ENCODE measurements around the gene FHIP1B.

FHIP1B gene

DNA sequence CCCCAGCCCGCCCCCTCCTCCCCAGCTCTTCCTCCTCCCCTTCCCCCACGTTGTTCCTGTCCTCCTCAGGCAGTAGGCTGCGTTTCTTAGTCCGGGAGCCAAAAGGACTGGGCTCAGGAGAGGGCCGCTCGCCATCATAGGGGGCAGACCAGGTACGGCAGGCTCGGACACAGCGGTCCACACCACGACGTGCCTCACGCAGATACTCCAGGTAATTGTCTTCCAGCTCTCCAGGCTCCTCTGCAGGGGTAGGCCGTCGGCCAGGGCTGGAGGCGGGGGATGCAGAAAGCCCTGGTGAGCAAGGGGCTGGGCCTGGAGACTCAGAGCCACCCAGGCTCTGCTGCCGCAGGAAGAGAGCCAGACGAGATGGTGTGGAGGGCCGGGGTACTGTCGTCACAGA is 16.7 kb downstream of the FHIP1B start:
- H3K4me3 ChIP-seq (ENCODE audit: low read depth, low read length): no peak overlapping the region
- TF ChIP-seq, protein P1, sequence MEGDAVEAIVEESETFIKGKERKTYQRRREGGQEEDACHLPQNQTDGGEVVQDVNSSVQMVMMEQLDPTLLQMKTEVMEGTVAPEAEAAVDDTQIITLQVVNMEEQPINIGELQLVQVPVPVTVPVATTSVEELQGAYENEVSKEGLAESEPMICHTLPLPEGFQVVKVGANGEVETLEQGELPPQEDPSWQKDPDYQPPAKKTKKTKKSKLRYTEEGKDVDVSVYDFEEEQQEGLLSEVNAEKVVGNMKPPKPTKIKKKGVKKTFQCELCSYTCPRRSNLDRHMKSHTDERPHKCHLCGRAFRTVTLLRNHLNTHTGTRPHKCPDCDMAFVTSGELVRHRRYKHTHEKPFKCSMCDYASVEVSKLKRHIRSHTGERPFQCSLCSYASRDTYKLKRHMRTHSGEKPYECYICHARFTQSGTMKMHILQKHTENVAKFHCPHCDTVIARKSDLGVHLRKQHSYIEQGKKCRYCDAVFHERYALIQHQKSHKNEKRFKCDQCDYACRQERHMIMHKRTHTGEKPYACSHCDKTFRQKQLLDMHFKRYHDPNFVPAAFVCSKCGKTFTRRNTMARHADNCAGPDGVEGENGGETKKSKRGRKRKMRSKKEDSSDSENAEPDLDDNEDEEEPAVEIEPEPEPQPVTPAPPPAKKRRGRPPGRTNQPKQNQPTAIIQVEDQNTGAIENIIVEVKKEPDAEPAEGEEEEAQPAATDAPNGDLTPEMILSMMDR (IDR thresholded peaks at IDR 0.05; ENCODE audit: borderline replicate concordance, insufficient read depth, low read depth, low read length): no peak

DNA sequence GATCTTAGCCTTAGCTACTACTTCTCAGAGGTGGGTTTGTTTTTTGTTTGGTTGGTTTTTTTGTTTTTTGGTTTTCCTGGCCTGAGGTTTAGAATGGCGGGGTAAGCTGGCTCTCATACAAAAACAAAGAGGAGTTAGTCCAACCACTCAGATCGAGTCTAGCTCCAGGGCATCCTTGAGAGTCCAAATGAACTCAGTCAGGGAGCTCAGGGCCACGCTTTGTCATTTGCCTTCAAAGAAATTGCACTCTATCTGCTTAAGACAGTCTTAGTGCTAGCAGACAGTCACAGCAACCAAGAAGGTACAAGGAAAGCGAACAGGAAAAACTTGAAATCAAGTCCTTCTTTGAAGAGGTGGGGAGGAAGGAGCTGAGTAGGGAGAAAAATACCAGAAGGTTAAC is 17.9 kb downstream of the FHIP1B start:
- TF ChIP-seq, protein P1 (IDR thresholded peaks at IDR 0.05; ENCODE audit: borderline replicate concordance, insufficient read depth, low read depth, low read length): no peak
- H3K4me3 ChIP-seq (ENCODE audit: low read depth, low read length): no peak overlapping the region

DNA sequence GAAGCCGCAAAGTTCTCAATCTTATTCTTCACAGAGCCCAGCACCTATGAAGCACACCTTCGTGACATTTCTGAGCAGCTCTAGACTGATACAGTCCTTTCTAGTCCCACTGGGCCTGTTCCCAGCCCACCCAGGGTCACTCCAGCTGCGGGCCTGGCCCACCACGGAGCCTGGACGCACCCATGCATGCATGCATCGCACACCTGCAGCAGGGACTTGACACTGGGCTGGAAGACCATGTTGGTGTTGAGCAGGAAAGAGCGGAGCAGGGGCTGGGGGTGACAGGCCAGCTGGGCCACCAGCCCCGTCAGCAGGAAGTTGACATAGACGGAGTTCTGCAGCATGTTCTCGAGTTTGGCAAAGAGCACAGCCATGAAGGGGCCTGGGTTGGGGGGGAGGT is 19.9 kb downstream of the FHIP1B start:
- TF ChIP-seq, protein P1 (IDR thresholded peaks at IDR 0.05; ENCODE audit: borderline replicate concordance, insufficient read depth, low read depth, low read length): no peak
- H3K4me3 ChIP-seq (ENCODE audit: low read depth, low read length): no peak overlapping the region

DNA sequence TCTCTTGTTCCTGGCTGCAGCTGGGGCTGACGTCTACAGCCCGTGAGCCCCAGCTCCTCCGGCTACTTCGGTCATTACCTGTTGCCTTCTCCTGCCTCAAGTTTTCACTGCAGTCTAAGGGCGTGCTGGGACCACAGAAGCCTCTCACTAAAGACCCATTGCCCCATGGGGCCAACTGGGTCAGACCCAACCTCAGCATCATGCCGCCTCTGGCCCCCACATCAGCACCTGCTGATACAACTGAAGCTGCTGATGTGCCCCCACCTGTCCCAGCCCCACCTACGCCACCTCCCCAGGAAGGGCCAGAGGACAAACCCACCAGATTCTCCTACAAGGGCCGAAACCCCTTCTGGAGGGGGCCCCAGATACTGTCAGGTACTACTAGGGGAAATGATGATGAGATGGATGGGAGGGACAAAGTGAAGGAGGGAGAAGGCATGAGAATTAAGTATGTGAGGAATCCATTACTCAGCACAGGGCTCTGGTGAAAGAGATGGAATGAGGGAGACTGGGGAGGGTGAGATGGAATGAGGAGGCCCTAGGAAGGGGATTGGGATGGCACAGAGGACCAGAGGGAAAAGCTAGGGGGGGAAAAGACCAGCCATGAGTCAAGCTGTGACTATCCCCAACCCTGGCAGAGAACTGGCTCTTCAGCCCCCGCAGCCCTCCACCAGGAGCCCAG is 24.0 kb downstream of the FHIP1B start:
- TF ChIP-seq, protein P1 (IDR thresholded peaks at IDR 0.05; ENCODE audit: borderline replicate concordance, insufficient read depth, low read depth, low read length): no peak
- no peak overlapping the region for H3K4me3 ChIP-seq (ENCODE audit: low read depth, low read length)

DNA sequence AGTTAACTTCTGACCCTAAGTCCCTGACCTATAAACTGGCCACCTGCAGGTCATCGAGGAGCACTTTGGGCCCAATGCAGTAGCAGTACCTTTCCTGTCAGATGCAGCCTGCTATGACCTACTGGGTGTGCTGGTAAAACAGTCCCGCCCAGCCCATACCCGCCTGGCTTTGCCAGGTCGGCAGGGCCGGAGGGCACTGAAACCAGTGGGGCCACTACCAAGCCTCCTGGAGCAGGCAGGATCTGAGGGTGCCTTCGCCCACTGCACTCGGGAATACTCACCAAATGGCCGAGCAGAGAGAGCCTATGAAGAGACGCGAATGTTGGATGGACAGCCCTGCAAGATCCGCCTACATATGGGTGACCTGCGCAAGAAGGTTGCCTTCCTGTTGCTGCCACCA is 24.6 kb downstream of the FHIP1B start:
- TF ChIP-seq, protein P1 (IDR thresholded peaks at IDR 0.05; ENCODE audit: borderline replicate concordance, insufficient read depth, low read depth, low read length): no peak

DNA sequence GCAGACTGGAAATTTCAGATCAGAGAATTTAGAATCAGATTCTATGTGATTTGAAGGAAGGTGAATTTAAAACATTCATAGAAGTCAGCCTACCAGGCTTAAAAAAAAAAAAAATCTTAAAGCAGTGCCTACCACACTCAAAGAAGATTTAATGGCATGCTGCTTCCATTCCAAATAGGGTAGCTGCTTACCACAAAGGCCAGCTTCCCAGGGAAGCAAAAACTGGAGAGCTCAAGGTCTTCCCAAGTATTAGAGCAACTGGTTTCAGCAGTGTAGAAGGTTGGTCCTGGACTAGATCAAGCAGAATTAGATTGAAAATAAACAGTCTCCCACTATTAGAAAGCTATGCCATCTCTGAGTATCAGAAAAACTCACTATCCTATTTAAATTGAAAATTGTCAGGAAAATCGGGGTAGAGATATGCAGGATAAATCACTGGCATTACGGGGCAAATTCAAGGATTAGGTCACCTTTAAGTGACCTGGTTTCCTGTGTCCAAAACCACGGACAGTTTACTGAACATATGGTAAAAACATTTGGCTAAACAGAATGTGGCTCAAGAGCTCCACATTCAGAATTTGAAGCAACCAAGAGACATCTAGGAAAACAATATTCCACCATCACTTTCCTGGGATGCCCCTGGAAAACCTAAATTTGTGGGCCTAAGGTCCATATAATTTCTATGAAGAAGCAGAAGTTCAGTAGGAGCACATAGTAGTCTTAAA is 27.8 kb downstream of the FHIP1B start:
- TF ChIP-seq, protein P1 (IDR thresholded peaks at IDR 0.05; ENCODE audit: borderline replicate concordance, insufficient read depth, low read depth, low read length): no peak
- H3K4me3 ChIP-seq (ENCODE audit: low read depth, low read length): no peak overlapping the region

More for the DNA sequence above, 24.6 kb downstream of the FHIP1B start:
- no peak overlapping the region for H3K4me3 ChIP-seq (ENCODE audit: low read depth, low read length)

DNA sequence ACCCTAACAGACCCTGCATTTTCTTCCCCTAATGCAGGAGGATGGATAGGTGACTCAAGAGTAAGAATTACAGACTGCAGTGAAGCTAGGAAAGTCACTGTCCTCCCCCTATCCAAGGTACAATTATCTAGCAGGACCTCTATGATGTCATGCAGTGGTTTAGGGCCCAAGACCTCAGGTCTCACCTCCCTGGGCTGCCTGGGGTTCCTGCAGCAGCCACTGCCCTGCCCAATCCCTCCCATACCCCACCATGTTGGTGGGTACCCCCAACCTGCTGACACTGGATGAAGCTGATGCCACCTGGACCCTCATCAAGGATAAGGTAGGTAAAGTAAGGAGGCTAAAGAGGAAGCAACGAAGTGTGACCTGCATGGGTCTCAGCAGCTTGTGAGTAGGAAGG is 29.1 kb downstream of the FHIP1B start, which contains the start of gene C11orf42:
Gene C11orf42, plus strand, starts transcription at position 192 of the 400 bp plus-strand sequence. Its CDS starts 59 bp downstream, at position 251.
- no peak within 1 kb of the TSS for H3K4me3 ChIP-seq (ENCODE audit: low read depth, low read length)
- TF ChIP-seq, protein P1 (IDR thresholded peaks at IDR 0.05; ENCODE audit: borderline replicate concordance, insufficient read depth, low read depth, low read length): no peak
